GM23248 (cell line): ENCODE results near the gene SSR1.

ENCODE experiments used
- EZH2 ChIP-seq: fragments of 200-600 bp; sonication (generic); IDR thresholded peaks from 2 replicates; pipeline ENCODE4 v1.6.1; 2018; ENCODE audit warnings: antibody characterized with exemption, mild to moderate bottlenecking; ENCODE audit not compliant: insufficient read depth, poor library complexity, severe bottlenecking
- EZH2phosphoT487 ChIP-seq: fragments of 200-600 bp; sonication (generic); IDR thresholded peaks from 2 replicates; pipeline ENCODE4 v1.6.1; 2018; ENCODE audit warnings: antibody characterized with exemption, moderate library complexity, mild to moderate bottlenecking, low read depth; ENCODE audit not compliant: insufficient read depth

GRCh38 chr6:7312616-7313504 is at the start of gene SSR1:
- TF ChIP-seq EZH2 (no peak), EZH2phosphoT487 (no peak)
